ENCODE measurements around the gene MAML3.

MAML3 gene

DNA sequence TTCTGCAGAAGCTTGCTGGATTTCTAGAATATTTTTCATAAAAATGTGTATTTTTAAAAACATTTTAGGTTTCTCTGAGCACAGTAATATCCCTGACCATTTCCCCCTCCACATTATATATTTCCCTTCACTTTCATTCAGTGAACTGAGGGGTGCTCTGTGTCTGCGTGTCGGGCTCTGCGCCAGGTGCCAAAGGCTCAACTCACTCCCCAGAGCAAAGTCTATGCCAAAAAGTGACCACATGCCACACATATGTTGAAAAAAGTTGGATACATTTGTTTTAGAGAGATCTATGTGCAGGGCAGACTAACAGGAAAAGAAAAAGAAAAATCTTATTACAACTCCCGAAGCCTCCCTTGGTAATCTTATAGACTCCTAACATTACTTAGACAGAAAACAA is 254.6 kb downstream of the MAML3 start:
- TF ChIP-seq, protein P1, sequence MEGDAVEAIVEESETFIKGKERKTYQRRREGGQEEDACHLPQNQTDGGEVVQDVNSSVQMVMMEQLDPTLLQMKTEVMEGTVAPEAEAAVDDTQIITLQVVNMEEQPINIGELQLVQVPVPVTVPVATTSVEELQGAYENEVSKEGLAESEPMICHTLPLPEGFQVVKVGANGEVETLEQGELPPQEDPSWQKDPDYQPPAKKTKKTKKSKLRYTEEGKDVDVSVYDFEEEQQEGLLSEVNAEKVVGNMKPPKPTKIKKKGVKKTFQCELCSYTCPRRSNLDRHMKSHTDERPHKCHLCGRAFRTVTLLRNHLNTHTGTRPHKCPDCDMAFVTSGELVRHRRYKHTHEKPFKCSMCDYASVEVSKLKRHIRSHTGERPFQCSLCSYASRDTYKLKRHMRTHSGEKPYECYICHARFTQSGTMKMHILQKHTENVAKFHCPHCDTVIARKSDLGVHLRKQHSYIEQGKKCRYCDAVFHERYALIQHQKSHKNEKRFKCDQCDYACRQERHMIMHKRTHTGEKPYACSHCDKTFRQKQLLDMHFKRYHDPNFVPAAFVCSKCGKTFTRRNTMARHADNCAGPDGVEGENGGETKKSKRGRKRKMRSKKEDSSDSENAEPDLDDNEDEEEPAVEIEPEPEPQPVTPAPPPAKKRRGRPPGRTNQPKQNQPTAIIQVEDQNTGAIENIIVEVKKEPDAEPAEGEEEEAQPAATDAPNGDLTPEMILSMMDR (IDR thresholded peaks at IDR 0.05), result no peak

DNA sequence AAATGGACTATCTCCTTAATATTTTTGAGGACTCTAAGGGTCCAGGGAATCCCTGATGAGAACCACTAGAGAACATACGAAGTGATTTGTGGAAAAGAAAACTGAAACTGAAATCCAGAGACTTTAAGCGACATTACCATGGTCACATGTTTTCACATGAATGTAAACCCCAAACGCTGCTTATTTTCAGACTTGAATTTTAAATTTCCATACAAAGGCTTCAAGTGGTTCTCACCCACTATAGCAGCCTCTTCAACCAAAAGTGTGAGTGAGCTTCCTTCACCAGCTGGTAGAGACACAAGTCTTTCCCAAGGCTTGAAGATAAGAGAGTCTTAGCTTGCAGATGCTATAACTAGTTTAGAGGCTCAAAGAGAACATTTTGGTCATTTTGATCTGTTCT is 255.7 kb downstream of the MAML3 start:
- TF ChIP-seq, protein P1 (IDR thresholded peaks at IDR 0.05), result no peak

DNA sequence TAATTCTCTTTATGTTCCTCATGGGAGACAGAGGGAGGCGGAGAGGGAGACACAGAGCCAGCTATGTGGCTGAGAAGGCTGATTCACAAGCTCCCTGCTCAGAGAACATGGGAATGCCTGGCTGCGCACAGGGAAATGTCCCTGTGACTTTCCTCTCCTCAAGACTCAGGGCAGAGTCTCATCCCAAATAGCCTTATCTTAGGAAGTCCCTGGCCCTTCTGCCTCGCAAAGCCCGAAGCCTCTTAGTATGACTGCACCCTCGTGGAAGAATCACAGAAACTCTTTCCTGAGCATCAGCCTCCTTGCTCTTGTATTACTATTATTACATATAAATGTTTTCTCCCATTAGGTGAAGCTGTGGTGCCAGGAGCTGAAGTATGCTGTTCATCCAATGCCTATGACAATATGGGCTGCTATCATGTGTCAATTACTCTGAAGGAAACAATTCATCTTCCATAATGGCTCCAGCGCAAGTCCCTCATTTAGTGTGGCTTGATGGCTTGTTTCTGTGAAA is 257.8 kb downstream of the MAML3 start:
- TF ChIP-seq, protein P1 (IDR thresholded peaks at IDR 0.05), result no peak

DNA sequence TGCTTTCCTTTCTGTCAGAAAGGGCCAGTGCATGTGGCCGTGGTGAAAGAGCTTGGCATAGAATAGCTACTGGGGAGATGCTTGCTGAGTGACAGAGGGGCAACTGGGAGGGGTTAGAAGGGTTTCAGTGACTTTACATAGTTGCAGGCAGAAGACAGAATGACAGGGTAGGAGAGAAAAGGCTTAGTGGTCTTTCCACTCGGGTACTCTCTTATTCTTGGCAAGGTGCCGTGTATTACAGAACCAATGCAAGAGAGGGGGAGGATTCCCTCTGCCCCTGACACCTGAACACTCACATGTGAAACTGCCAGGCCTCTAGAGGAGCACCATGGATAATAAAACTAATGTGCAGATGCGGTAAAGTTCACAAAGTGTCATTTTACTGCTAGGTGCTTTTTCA is 260.2 kb downstream of the MAML3 start:
- TF ChIP-seq, protein P1 (IDR thresholded peaks at IDR 0.05), result no peak

DNA sequence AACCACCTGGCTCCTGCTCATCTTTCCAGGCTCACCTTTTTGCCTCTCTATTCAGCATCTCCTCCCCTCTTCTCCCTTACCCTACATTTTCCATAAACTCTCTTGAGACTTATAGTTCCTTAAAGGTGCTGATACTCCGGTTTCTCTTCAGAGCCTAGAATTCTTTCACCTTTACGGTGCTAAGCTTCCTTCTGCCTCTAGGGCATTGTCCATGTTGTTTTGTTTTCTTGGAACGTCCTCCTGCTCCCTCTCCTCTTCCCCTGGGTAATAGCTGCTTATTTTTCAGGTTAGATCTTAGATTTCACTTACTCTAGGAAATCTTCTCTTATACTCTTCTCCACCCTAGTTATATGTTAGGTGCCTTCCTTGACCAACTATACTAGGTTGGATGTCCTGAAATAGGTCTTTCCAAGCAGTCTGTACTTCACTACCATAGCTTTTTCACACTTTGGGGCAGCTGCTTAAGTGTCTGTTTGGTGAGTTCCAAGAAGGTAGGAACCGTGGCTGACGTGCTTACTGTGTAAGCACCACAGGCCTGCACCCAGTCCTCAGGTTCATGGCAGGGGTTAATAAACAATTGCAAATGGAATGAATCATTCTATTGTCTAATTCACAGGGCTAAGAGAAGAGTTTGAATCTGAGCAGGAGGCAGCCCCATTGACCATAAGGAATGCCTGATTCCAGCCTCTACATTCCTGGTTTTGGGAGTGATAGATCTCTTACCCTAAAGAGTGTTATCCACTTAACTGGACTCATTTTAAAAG is 260.8 kb downstream of the MAML3 start:
- TF ChIP-seq, protein P1 (IDR thresholded peaks at IDR 0.05), result no peak

DNA sequence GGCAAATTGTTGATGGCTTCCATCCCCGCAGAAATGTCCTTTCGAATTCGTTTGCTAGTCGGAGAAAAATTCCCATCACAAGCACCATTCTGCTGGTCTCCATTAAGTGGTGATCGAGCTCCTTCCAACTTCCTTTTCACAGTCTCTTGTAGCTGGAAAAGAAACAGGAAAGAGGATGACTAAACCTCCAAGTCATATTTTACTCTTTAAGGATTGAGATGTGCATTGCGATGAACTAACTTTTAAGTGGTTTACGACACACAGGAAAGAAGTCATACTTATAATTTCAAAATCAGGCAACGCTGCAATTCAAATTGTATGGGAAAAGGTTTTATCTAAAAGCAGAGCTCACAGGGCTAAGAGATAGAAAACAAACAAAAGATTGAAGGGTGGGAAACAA is 263.2 kb downstream of the MAML3 start:
- TF ChIP-seq, protein P1 (IDR thresholded peaks at IDR 0.05), result no peak

DNA sequence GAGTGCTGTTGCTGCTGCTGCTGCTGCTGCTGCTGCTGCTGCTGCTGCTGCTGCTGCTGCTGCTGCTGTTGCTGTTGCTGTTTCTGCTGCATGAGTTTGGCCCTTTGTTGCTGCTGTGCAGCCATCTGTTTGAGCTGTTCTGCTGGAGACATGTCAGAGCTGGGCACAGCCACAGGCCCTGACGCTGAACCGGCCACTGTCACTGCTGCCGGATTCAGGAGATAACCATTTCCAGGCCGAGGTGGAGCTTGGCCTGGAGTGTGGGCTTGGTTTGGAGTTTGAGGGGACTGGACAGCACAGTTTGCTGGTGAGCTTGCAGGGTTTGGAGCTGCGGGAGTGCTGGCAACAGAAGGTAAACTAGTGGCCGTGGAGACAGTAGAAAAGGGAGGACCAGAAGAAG is 264.1 kb downstream of the MAML3 start:
- TF ChIP-seq, protein P1 (IDR thresholded peaks at IDR 0.05), result no peak

Measured in LNCAP (cell line).